ENCODE results near the gene ATF6.
"Not testable (repeated sequence)": the region's sequence is repeated elsewhere in the genome, so short reads cannot be mapped to it uniquely, and the experiment has no call there.

Gene ATF6

DNA sequence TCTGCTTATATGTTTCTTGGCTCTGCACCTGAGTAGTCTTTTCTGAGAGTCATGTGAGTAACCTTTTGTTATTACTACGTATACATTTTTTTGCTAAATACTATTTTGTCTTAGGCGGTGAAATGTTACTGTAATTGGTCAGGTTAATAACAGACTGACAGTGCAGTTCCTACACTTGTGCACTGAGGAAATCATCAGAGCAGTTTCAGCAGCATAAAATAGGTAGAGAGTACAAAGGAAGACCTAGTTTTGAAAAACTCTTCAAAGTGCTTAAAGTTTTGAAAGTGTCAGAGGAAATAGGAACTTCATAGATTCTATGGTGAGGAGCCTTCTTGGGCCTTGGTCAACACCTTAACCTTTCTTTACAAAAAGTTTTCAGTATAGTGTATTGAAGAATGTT, 11.1 kb downstream of the ATF6 start:
- no peak for DNase-seq (ENCODE audit: low read depth in 2 of 2)

DNA sequence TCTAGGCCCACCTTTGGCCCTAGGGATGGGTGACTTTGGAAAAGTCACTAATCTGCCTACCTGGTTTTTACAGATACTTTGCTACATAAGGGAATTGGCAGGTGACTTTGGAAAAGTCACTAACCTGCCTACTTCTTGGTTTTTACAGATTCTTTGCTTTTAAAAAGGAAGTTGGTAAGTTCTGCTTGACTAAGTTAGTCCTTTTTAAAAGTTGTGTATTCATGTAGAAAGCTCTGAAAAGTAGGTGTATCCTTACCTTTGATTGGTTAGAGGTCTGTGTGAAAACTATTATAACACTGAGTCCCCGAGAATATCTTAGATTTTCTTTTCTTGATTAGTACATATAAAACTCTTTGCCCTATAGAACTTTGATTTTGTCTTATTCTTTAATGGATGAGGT, 12.4 kb downstream of the ATF6 start:
- DNase-seq (ENCODE audit: low read depth in 2 of 2), result no peak

DNA sequence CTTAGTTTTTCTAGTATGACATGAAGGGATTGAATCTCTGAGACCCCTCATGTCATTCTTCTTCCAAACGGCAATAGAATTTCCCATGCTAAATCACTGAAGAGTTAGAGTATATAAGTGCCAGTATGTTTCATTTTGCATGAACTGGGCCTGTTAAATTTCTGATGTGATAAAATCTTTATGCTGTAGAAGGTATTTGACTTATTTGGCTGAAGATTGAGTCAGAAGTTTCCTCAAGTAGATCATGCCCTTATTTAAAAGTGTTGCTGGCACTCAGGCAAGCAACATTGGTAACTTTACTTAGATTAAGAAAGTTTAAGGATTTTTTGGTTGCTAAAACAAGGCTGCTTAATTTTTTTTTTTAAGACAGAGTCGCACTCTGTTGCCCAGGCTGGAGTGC, 13.3 kb downstream of the ATF6 start:
- DNase-seq (ENCODE audit: low read depth in 2 of 2), result no peak

DNA sequence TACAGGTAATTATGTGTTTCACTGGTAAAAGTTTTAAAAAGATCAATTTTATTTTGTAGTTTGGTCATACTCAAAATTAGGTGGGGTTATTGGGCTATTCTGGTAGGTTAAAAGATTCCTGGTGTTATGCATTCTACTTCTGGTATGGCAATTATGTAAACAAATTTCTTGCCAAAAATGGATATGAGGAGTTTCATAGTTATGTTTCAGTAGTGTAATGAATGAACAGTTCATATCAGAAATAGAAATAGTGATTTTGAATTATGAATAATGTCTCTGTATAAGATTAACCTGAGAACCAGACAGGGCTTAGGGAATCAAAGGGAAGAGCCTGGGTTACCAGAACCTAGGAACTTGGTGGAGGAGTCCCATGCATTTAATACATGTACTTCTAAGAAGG, 15.9 kb downstream of the ATF6 start:
- DNase-seq (ENCODE audit: low read depth in 2 of 2), result no peak

DNA sequence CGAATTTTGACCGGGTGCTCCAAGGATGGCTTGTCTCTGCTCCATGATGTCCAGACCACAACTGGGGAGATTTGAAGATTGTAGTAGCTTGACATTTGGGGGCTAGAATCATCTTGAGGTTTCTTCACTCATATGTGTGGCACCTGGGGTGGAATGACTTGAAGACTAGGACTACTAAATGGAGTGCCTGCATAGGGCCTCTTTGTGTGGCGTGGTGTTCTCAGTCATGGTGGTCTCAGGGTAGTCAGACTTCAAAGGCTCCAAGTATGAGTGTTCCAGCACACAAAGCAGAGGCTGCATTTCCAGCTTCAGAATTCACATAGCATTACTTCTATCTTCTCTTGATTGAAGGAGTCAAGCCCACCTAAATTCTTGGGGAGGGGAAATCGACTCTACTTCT, 16.8 kb downstream of the ATF6 start:
- DNase-seq (ENCODE audit: low read depth in 2 of 2), result no peak

DNA sequence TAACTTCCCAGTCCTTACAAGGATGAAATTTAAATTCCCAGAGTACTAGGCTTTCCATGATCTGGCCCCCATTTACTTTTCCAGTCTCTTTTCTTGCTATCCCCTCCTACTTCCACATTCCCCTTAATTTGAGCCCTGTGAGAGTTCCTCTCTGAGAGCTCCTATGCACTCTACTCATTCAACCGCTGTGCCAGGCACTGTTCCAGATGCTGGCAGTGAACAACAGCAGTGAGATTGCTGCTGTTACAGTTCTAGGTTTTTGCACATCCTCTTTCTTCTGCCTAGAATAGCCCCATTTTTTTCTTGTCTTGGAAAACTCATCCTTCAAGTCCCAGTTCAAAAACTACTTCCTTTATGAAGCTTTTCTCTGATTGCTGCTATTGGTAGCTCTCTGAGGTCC, 18.8 kb downstream of the ATF6 start:
- DNase-seq (ENCODE audit: low read depth in 2 of 2), result no peak

DNA sequence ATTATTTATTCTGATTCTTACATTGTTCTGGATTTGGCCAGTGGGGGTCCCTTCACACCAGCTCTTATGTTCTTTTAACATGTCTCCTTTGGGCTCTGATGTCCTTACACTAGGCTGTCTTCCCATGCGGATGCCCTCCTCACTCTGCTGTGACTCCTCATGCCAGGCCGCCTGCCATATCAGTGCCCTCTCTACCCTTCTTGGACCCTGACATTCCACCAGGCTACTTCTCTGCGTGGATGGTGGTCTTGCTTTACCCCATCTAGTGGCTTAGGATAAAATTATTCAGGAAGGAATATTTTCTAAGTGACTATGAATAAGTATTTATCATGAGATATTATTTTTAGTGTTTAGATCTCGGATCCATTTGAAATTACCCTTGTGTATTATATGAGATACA, 21.2 kb downstream of the ATF6 start:
- DNase-seq (ENCODE audit: low read depth in 2 of 2), result no peak

DNA sequence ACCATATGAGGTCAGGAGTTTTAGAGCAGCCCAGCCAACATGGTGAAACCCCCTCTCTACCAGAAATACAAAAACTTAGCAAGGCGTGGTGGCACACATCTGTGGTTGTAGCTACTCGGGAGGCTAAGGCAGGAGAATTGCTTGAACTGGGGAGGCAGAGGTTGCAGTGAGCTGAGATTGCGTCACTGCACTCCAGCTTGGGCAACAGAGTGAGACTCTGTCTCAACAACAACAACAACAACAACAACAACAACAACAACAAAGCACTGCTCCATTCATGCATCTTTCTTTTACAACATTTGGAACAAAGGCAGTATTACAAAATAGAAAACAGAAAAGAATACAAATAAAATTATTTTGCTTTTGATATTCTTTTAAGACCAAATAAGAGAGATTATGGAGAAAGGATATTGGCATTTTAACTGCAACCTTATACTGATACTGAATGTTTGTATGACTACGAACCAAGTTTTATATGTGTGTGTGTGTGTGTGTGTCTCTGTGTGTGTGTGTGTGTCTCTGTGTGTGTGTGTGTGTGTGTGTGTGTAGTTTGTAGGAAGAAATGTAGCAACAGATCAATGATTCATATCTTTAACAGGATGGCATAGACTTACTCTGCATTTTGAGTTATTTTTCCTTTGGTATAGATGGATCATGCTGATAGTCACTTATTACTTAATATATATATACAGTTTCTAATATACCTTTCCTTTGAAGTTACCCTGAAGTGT, 24.6 kb downstream of the ATF6 start:
- DNase-seq (ENCODE audit: low read depth in 2 of 2), result no peak

DNA sequence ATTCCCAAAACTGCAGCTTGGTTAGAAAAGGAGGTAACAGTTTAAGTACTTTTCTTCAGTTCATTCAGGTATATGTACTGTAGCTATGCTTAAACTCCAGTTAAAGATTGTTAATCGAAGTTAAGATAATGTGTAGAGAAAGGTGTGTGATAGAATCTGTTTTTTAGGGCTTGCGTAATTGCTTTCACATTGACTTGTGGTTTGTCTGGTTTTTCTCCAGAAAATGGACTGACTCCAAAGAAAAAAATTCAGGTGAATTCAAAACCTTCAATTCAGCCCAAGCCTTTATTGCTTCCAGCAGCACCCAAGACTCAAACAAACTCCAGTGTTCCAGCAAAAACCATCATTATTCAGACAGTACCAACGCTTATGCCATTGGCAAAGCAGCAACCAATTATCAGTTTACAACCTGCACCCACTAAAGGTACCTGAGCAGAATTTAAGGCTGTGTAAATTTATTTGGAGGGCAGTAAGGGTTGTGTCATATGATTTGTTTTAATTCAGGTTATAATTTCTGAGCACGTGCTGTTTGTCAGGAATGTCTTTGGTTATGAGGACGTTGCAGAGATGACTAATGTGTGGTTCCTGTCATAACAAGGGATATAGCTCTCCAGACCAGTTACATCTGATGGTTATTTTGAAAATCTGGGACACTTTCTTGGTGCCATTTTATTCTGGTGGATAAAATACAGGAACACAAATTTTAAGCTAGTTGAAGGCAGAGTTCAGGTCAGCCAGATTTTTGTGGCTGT, 26.0 kb downstream of the ATF6 start:
- DNase-seq (ENCODE audit: low read depth in 2 of 2), result no peak

DNA sequence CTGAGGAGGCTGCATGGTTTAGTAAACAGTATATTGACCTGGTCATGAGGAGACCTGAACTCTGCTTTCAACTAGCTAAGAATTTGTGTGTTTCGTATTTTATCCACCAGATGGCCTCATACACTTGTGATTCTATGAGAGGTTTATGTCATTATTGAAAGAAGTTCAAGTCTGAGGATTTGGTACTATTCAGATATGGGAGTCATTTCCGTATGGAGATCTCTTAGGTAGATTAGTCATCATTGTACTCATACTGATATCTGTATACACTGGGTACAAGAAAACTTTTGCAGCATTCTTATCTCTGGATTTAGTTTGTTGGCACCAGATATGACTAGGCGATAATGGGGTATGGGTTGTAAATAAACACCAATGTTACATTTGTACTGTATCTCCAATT, 26.6 kb downstream of the ATF6 start:
- DNase-seq (ENCODE audit: low read depth in 2 of 2), result no peak

DNA sequence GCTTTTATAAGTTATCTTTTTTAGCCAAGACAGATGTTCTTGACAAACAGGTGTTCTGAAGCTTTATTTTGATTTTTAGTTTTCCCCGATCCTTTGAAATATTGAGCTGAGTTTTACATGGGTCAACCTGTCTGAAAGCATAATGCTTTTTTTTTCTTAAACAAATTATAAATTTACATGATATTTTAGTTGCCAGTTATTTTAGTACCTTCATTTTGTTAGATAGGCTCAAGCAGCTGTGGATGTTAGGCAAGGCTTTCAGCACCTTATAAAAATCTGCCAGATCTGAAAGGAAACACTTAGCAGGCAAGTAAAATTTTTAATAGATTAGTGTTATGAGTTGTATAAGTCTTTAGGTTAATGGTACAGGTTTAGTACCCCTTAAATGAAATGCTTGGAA, 33.7 kb downstream of the ATF6 start:
- DNase-seq (ENCODE audit: low read depth in 2 of 2), result no peak

DNA sequence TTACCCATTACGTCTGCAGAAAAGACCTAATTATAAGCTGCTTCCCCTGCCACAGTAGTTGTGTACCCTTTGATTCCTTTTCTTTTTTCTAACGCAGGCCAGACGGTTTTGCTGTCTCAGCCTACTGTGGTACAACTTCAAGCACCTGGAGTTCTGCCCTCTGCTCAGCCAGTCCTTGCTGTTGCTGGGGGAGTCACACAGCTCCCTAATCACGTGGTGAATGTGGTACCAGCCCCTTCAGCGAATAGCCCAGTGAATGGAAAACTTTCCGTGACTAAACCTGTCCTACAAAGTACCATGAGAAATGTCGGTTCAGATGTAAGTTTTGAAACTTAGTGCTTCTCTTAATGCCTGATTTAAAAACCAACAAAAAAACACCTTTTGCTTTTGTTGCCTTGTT, 35.8 kb downstream of the ATF6 start:
- no peak for DNase-seq (ENCODE audit: low read depth in 2 of 2)

DNA sequence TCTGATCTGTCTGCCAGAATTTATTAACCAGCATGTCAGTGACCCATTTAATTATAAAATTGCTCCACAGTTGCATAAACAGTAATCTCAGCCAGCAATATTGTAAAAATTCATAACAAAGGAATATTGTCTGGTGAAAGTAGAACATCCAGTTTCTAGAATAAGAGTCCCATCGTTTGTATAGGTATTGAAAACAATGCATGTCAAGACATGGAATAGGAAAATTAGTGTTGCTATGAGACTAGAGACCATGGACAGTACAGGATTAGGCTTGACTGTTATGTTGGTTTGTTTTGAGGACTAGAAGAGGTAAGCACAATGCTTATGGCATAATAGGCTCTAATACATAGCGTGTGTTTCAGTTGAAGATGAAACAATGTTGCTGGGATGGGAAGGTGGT, 37.1 kb downstream of the ATF6 start:
- no peak for DNase-seq (ENCODE audit: low read depth in 2 of 2)

DNA sequence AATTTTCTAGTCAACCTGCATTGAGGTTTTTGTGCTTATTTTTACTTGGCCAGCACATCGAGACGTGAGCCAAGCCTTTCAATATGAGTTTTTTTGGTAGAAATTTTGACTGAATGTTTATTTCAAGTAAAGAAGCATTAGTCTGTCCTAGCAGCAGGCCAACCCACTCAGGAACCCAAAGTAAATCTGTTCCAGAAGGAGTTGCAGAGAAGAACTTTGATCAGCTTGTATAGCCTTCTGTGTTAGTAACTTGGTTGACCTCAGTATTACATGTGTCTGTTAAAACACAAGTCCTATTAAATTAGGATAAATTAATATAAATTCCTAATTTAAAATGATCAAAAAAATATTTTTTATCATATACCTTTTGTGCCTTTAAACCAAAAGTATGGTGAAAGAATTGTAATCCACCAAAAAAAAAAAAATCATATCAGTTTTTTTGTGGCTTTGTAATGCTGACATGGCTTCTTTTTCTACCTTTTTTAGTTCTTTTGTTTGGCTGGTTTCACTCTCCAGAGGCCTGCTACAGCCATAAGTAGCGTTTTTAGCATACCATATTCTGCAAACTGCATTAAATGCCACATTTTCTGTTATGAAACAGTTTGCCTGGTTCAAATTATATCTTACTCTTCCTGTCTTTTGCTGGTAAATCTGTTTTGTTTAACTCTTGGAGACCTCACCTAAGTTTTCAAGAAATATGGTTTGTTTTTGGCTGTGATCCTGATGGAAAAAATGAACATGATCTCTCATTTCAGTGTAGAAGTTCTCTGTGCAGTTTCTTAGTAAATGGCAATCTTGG, 39.5 kb downstream of the ATF6 start:
- DNase-seq (ENCODE audit: low read depth in 2 of 2), result no peak

DNA sequence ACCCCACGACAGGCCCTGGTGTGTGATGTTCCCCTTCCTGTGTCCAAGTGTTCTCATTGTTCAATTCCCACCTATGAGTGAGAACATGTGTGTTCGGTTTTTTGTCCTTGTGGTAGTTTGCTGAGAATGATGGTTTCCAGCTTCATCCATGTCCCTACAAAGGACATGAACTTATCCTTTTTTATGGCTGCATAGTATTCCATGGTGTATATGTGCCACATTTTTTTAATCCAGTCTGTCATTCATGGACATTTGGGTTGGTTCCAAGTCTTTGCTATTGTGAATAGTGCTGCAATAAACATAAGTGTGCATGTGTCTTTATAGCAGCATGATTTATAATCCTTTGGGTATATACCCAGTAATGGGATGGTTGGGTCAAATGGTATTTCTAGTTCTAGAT, 43.1 kb downstream of the ATF6 start:
- not testable (repeated sequence) for DNase-seq (ENCODE audit: low read depth in 2 of 2)

DNA sequence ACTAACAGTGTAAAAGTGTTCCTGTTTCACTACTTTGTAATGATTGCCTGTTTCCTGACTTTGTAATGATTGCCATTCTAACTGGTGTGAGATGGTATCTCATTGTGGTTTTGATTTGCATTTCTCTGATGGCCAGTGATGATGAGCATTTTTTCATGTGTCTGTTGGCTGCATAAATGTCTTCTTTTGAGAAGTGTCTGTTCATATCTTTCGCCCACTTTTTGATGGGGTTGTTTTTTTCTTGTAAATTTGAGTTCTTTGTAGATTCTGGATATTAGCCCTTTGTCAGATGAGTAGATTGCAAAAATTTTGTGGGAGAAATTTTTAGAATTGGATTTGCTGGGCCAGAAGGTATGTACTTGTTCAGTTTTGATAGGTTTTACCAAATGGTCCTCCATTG, 43.5 kb downstream of the ATF6 start:
- DNase-seq (ENCODE audit: low read depth in 2 of 2), result not testable (repeated sequence)

DNA sequence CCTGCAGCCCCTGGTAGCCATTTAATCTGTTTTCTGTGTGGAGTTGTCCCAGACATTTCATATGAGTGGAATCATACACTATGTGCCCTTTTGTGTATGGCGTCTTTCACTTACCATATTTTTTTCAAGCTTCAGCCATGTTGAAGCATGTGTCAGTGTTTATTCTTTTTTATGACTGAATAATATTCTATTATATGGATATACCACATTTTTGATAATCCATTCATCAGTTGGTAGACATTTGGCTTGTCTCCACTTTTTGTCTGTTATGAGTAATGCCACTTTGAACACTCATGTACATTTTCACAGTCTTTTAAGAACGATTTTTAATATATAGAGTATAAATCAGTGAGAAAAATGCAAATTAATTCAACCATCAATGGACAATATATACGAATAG, 44.7 kb downstream of the ATF6 start:
- DNase-seq (ENCODE audit: low read depth in 2 of 2), result no peak

DNA sequence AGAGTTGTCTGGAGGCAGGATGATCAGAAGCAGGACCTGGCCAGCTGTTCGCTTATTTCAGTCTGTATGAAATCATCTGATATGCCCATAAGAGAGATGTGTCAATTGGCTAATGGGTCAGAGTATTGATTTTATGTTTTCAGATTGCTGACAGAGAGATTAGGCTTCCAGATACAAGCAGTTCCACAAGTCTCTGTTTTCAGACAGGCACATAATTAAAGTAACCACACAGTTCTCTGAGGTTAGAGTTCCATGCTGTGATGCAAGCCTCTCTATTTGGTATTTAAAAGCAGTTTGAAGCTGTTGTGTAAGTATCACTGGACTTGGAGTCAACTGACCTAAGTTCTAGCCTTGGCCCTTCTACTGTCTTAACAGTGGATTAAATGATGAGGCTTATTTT, 50.1 kb downstream of the ATF6 start:
- DNase-seq (ENCODE audit: low read depth in 2 of 2), result no peak

DNA sequence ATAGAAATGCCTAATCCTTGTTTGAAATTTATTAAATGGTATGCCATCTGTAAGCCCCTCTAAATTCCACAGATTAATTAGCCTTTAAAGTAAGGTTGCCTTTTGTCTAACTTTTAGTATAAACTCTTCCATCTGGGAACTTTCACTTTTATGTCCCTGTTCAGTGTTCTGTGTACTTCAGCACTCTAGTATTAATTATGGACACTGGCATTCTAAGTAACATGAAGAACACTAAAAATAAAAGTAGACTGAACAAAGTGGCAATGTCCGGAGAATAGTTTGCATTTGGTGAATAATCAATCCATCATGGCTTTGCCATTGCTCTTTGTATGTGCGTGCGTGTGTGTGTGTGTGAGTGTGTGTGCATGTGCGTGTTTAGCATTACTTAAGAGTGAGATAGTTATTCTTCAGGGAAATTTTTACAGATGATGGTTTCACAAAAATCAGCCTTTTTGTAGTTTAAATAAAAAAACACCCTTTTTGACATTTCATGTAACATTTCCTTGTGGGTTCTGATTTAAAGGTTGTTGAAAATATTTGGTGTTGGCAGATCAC, 51.1 kb downstream of the ATF6 start:
- no peak for DNase-seq (ENCODE audit: low read depth in 2 of 2)

DNA sequence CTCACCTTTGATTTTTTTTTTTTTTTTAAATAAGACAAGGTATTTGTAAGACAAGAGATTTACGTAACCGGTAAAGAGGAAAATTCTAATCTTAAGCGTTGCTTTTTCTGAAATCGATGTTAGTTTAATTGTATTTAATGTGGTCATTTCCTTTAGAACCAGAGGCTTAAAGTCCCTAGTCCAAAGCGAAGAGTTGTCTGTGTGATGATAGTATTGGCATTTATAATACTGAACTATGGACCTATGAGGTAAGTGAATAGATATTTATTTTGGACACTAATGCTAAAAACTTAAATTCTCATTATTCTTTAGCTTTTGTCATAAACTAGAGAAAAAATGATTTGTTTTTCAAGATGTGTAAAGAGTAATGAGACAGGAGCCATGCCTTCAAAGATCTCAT, 54.8 kb downstream of the ATF6 start:
- DNase-seq (ENCODE audit: low read depth in 2 of 2), result no peak

DNA sequence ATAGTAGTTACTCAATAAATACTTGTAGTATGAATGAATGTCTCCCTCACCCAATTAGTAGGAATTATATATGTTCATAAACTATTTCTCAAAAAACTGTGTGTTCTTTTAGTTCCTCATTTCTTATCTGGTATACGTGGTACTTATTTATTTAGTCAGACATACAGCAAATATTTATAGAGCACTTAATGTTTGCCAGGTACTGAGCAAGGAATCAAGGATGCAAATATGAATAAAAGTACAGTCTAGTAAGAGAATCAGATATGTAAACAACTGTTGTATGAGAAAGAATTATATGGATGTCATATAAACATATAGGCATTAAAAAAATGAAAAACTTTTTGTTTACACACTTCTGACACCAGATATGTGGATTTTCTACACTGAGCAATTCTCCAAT, 58.5 kb downstream of the ATF6 start:
- no peak for DNase-seq (ENCODE audit: low read depth in 2 of 2)

DNA sequence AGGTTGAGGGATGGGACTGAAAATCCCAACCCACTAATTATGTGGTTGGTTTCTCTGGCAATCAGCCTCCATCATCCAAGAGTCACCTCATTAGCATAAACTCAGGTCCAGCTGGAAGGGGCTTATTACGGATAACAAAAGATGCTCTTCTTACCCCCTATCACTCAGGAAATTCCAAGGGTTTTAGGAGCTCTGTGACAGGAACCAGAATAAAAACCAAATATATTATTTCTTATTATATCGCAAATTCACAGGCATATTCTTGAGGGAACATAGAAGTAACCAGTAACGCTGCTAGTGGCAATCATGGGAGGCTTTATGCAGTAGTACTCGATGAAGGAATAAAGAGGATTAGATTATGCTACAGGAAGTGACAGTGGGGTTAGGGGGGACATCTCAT, 59.7 kb downstream of the ATF6 start:
- DNase-seq (ENCODE audit: low read depth in 2 of 2), result no peak

DNA sequence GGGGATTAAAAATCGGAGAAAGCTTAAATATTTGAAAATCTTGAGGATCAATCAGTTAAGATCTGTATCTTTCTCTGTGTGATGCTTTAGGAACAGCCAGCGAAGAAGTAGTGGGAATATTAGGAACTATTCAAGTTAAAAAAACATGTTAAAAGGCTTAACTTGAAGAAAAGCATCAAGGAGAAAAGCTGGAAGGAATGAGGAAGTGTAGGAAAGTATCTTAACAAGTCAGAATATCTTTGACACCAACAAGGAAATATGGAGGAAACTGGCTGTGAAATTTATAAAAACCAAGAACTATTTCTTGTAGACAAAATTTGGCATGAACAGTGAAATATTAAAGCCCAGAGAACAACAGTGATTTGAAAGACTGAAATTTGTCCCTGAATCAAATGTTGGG, 60.4 kb downstream of the ATF6 start:
- DNase-seq (ENCODE audit: low read depth in 2 of 2), result no peak

Data from stimulated activated CD8-positive, alpha-beta memory T cell treated with anti-CD3 and anti-CD28 coated beads, Interleukin-2, amount 100 ng/mL, for 48 hours (primary cell).